Glomerular visceral epithelial cell (primary cell): ENCODE data around the gene LINC01488.

Experiments used
- DNase-seq: peaks from one replicate; pipeline ENCODE4 v3.0.0-alpha.2; 2016; ENCODE audit errors: extremely low spot score

The LINC01488 gene

DNA sequence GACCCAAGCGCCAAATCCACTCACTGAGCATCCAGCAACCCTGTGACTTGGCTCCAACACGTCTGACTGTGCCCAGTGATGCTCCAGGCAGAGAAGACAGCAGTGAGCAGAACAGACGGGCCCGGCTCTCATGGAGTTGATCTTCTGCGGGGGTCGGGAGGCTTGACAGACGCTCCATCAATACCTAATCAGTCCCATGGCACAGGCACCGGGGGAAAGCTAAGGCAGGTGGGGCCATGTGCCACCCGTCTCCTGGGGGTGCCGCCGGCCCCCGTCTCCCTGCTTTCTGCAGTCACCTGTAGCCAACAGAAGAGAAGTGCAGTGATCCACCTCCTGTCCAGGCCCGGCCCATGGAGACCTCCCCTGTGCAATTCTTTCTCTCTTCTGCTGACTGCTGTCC is 47.5 kb downstream of the LINC01488 start:
- DNase-seq: no peak

DNA sequence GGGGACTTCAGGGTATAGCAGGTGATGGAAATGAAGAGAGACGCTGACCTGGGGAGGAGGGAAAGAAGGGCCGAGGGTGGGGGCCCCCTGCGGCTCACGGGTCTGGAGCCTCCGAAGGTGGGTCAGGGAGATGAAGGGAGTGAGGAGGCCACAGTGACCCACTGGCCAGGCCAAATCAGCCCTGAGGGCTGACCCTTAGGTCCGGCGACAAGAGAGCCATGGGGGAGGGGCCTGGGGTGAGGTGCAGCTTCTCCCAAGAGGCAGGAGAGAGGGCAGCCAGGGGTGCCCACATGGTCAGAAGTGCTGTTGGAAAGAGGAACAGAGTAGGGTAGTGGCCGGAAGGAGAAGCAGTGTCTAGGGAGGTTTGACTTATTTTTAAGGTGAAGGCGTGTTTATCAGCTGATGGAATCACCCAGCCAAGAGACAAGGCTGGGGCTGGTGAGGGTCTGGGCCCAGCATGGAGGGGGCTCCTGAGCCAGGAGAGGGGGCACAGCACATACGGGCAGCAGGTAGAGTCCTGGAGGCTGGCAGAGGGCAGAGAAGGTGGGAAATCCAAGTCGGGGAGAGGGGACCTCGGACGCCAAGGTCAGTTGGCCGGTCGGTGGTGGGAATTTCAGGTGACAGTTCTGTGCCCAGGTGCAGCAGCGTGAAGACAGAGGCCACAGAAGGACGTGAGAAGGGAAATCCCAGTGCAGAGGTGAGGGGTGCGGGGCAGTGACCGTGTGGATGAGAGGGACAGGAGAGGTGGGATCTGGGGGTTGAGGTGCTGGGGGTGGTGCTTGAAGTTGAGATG is 49.0 kb downstream of the LINC01488 start:
- DNase-seq: no peak

GRCh38 chr11:69531071-69531716 is 49.7 kb downstream of the LINC01488 start:
- no peak for DNase-seq

DNA sequence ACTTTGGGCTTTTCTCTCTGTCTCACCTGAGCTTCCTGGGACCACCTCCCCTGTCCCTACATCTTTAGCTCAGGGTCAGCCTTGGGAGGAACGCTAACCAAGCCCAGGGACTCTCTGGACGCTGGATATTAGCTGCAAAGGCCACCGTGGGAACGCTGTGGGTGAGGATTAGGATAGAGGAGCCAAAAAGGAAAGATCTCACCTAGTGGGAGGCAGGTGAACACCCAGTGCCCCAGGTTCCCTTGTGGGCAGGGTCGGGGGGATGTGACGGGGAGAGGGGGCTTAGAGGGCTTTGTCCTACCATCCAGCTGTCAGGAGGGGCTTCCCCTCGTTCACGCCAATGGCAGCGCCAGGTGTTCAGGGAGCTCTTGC is 50.2 kb downstream of the LINC01488 start:
- no peak for DNase-seq

DNA sequence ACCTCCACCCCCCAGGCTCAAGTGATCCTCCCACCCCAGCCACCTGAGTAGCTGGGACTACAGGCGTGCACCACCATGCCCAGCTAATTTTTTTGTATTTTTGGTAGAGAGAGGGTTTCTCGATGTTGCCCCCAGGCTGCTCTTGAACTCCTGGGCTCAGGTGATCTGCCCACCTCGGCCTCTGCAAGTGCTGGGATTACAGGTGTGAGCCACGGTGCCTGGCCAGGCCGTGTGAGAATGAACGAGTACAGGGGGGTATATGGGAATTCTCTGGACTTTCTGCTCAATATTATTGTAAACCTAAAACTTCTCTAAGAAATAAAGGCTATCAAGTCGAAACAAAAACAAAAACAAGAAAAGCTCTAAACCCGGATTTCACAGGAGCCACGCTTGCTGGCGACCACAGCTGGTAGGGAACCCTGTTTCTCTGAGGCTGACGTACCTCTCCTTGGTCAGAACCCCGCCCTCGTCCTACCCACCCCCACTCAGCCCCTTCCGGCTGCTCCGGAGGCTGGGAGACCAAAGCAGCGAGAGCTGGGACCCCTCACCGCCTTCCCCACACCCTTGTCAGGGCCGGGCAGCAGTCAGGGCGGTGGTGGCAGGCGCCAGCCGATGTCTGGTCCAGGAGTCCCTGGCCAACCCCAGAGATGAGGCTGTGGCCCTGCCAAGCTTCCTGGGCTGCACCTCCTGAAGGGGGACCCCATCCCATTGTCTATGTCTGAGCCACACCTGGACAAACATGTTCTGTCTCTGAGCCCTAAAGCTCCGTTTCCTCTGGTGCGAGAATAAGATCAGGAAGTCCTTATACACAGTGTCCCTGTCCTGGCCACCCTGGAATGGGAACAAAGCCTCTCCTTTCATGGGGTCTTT is 52.1 kb downstream of the LINC01488 start:
- DNase-seq: no peak

- no peak for DNase-seq
Measured at GRCh38 chr11:69534166-69534530, 52.7 kb downstream of the LINC01488 start.

- DNase-seq: no peak
Measured at GRCh38 chr11:69535908-69536307, 54.4 kb downstream of the LINC01488 start.

DNA sequence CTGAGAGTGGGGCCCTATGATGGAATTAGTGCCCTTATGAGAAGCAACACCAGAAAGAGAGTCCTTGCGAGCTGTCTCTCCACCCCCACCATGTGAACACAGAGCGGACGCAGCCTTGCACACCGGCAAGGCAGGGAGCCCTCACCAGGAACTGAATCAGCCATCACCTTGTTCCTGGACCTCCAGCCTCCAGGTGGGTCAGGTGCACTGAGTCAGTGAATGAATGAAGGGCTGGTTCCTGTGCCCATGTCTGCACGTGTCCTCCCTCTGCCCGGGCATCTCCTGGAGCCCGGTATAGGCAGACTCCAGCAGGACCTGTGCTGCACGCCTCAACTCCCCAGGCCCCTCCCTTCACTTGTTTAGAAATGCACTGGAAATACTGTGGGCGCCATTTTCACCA is 54.9 kb downstream of the LINC01488 start:
- no peak for DNase-seq

DNA sequence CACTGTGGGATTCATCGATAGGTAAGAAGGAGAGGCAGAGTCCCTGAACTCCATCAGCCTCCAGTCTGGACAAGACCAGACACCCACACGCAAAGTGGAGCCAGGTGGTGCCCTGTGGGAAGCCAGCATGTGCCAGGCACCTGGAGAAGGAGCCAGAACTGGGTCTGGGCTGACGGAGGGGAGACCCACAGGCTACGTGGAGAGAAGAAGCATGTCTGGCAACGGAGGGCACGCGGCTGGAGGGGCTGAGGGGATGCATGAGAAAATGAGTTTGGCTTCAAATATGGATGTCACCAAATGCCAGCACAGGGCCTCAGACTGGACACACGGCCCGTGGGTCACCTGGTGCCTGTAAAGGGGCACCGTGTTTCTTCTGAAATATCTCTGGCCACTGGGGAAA is 55.7 kb downstream of the LINC01488 start:
- no peak for DNase-seq

DNA sequence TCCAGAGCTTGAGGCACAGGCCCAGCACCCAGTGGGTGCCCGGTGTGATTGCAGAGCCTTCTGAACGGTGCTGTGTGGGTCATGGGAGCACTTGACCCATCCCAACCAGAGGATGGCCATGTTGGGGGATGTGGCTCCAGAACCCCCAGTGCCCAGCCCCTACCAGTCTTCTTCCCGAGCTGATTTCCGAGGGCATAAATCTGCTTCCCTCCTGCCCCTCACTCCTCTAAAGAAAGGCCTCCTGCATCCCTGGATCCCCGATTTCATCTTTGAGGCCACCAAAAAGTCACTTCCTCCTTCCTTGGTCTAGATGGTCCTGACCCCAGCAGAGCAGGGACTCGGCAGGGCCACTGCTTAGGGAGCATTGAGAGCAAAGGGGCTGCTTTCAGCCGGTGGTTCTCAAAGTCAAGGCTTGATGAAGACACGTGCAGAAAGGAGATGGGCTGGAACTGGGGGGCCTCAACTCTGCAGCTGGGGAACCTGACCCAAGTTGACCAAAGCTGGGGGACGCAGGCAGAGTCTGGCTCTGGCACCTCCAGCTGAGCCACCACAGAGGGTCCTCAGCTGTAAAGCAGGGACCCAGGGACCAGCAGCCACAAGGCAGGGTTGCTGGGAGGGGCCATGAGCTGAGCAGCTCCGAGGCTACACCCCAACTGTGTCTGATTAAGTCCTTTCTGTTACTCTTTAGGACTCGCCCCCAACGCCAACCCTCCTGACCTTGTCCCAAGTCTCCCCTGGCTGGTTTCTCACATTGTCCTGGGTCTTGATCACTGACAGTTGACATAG is 56.6 kb downstream of the LINC01488 start:
- DNase-seq: no peak

GRCh38 chr11:69538854-69539253 is 57.4 kb downstream of the LINC01488 start:
- peak; percentile 23 for DNase-seq

DNA sequence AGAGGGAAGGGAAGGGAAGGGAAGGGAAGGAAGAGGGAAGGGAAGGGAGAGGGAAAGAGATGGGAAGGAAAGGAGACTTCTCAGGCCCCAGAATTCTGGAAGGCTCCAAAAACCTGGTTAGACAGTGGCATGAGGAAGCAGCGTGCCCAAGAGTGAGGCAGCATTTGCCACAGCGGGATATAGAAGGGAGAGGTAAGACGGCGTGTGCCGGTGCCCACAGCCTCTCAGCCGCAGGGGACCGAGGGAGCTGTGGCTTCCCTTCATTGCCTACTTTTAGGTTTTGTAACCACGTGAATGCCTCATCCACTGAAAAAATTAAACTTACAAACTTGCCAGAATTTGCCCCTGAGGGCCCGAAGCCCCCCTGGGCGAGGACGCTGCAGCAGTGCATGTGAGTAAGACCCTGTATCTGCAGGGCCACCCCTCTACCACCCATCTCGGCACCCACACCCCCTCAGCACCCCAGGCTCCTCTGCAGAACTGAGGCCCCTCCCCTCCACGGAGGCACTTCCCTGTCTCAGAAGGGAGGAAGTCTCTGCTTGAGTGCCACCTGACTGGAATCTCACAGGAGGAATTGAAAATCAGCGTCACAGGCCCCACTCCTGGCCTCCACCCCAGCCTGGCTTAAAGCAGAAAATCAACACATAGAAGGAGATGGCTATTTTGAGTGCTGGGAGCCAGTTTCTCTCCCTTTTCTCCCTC is 58.1 kb downstream of the LINC01488 start:
- DNase-seq: no peak

GRCh38 chr11:69540118-69541000 is 58.9 kb downstream of the LINC01488 start:
- peak; percentile 27 for DNase-seq

DNA sequence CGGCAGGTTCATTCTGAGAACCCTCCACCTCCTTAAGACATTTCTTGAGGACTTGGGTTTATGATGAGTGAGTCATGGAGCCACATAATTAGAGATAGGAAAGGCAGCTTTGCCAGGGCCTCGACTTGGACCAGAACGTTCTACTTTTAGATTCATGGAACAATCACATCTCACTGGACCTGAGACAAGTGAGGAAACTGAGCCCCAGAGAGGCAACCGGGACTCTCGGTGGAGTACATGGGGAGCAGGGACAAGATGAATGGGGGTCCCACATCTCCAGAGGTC is 59.5 kb downstream of the LINC01488 start:
- no peak for DNase-seq

DNA sequence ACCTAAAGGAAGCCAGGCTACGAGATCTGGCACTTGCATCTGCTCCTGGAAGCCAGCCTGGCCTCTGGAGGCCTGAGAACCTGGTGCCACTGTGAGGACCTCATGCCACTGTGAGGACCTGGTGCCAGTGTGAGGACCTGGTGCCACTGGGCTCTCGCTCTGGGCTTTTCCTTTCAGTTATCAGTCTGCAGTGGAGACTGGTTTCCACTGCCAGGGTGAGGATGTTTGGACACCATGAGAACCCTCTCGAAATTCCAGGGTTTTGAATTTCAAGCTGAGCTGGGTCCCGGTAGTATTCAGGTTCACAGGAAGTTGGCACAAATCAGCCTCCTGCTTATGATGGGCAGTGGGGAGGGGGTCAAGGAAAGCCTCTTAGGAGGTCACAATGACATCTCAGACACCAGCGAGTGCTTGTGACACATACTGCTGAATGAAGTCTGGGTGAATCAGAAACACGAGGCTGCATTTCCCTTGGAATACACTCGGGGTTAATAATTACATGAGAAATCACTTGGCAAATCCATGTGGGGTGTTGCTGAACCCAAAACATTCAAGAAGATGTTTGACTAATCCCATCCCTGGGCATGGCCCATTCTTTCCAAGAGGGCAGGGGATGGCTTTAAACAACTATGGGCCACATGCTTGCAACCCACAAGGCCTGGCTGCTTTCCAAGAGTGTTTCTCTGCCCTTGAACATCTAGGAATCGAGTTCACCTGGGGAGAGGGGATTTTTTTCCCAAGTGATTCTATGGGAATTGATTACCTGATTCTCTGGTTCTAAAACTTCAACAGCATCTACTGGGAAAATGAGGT is 60.2 kb downstream of the LINC01488 start:
- peak; percentile 90 for DNase-seq

- no peak for DNase-seq
Measured at GRCh38 chr11:69542314-69543168, 61.1 kb downstream of the LINC01488 start.
